ENCODE results near the gene GREB1.

Gene GREB1

DNA sequence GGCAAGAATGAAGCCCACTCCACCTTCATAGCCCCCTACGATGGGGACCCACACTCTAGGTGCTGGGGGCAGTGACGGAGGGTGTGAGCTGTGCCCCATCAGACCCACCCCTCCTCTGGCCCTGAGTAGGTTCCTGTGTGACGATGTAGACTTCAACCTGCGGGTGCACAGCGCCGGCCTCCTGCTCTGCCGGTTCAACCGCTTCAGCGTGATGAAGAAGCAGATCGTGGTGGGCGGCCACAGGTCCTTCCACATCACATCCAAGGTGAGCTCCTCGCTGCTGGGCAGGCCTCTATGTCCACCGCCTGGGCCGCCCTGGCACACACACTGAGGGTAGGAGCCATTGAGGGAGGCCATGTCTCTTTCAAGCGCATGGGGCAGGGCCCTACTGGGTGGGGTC, 101.3 kb downstream of the GREB1 start:
- Mint-ChIP-seq H3K36me3 (no peaks in the 10 kb centered on the region), H3K9me3 (no peaks in the 10 kb centered on the region), H3K4me1 (no peaks in the 10 kb centered on the region), H3K4me3 (no peak overlapping the region), H3K27me3 (no peaks in the 10 kb centered on the region), H3K27ac (no peak overlapping the region)

DNA sequence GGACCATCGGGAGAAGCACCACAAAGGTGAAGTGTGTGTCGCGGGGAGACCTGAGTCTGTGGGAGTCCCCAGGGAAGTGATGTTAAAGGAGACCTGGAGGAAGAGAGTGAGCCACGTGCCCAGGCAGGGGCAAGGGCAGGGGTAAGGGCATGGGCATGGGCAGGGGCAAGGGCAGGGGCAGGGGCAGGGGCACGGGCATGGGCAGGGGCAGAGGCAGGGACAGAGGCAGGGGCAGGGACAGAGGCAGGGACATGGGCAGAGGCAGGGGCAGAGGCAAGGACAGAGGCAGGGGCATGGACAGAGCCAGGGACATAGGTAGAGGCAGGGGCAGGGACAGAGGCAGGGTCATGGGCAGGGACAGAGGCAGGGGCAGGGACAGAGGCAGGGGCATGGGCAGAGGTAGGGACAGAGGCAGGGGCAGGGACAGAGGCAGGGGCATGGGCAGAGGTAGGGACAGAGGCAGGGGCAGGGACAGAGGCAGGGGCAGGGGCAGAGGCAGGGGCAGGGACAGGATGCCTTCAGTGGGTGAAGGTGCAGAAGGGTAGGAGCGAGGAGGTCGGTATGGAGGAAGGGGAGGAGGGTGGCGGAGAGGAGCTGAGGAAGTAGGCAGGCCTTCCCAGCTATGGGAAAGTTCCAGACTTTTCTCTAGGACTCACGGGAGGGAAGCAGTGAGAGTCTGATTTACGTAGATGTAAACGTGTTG, 102.9 kb downstream of the GREB1 start:
- no peaks in the 10 kb centered on the region for H3K9me3 Mint-ChIP-seq
- H3K36me3 Mint-ChIP-seq = no peaks in the 10 kb centered on the region
- H3K4me1 Mint-ChIP-seq = no peaks in the 10 kb centered on the region
- no peak overlapping the region for H3K27ac Mint-ChIP-seq
- no peak overlapping the region for H3K4me3 Mint-ChIP-seq
- H3K27me3 Mint-ChIP-seq = peaks cover 2% of the 10 kb centered on the region

DNA sequence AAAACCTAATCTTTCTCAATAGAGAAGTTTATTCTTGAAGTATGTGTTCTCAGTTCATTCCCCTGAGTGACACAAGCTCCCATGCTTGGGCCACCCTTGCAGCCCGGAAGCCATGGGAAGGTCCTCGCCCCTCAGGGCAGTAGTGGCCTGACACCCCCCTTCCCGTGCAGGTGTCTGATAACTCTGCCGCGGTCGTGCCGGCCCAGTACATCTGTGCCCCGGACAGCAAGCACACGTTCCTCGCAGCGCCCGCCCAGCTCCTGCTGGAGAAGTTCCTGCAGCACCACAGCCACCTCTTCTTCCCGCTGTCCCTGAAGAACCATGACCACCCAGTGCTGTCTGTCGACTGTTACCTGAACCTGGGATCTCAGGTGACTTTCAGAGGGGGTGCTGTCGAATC, 103.7 kb downstream of the GREB1 start:
- Mint-ChIP-seq H3K4me1 (no peaks in the 10 kb centered on the region), H3K9me3 (no peaks in the 10 kb centered on the region), H3K27me3 (peaks cover 2% of the 10 kb centered on the region), H3K36me3 (no peaks in the 10 kb centered on the region), H3K27ac (no peak overlapping the region), H3K4me3 (no peak overlapping the region)

DNA sequence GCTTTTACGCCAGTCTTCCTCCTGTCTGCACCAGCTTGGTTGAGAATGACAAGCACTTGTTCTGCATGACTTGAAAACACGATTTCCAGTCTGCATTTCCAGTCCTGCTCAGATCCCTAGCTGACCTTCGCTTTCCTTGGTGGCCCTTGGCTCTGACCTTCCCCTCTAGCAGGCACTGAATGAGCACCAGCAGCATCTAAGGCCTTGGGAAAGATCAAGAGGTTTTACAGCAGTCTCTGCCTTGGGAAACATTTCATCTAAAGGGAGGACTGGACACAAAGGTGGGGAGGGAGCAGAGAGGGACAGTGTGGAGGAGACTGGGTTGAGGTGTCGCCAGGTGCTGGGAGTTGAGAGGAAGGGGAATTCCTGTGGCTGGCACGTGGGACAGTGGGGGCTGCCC, 105.7 kb downstream of the GREB1 start:
- Mint-ChIP-seq H3K27ac (no peak overlapping the region), H3K4me1 (no peaks in the 10 kb centered on the region), H3K9me3 (no peaks in the 10 kb centered on the region), H3K4me3 (no peak overlapping the region), H3K36me3 (no peaks in the 10 kb centered on the region), H3K27me3 (peaks cover 4% of the 10 kb centered on the region)

DNA sequence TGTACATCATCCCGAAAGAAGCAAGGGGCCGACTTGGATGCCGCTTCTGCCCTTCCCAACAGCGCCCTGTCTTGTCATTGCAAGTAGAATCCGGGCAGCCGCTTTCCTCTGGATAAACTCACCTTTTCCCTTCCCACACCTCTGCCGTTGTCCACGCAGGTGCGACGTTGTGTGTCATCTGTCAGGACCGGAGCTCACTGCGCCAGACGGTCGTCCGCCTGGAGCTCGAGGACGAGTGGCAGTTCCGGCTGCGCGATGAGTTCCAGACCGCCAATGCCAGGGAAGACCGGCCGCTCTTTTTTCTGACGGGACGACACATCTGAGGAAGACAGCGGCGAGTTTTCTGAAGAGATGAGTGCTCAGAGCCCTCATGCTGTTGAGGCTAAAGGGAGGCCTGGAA, 106.3 kb downstream of the GREB1 start:
- Mint-ChIP-seq H3K4me1 (no peaks in the 10 kb centered on the region), H3K9me3 (no peaks in the 10 kb centered on the region), H3K4me3 (no peak overlapping the region), H3K27me3 (peaks cover 4% of the 10 kb centered on the region), H3K36me3 (no peaks in the 10 kb centered on the region), H3K27ac (no peak overlapping the region)

DNA sequence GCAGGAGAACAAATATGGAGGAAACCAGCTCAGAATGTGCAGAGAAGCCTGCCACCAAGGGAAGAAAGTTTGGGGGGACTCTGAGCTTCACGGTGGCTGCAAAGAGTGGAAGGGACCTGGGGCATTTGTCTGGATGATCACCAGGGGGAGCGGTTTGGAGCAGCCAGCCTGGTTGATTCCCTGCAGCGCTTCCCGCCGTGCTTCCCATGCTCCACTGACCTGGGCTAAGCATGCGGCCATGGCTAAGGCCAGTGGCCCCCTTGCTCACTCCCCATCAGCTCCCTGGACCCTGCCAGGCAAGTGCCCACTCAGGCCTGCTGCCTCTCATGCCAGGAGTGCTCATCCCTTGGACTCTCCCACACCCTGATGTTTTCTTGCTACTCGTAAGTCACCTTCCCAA, 109.1 kb downstream of the GREB1 start:
- Mint-ChIP-seq H3K9me3 (no peaks in the 10 kb centered on the region), H3K4me3 (no peak overlapping the region), H3K27me3 (peaks cover 4% of the 10 kb centered on the region), H3K27ac (no peak overlapping the region), H3K4me1 (no peaks in the 10 kb centered on the region), H3K36me3 (no peaks in the 10 kb centered on the region)

DNA sequence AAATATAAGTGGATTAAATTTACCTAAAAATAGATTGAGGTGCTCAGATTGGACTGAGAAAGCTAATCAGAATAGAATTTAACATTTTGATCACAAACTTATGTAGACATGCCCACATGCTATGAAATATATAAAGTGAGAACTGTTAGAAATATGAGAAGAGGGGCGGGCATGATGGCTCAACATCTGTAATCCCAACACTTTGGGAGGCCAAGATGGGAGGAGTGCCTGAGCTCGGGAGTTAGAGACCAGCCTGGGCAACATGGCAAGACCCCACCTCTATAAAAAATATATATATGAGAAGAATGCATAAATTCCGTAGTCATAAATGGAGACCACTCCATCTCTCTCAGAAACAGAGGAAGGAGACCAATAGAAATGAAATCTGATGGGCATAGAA, 110.4 kb downstream of the GREB1 start:
- no peaks in the 10 kb centered on the region for H3K9me3 Mint-ChIP-seq
- no peak overlapping the region for H3K4me3 Mint-ChIP-seq
- no peak overlapping the region for H3K27ac Mint-ChIP-seq
- peaks cover 4% of the 10 kb centered on the region for H3K27me3 Mint-ChIP-seq
- H3K4me1 Mint-ChIP-seq = no peaks in the 10 kb centered on the region
- H3K36me3 Mint-ChIP-seq = no peaks in the 10 kb centered on the region

DNA sequence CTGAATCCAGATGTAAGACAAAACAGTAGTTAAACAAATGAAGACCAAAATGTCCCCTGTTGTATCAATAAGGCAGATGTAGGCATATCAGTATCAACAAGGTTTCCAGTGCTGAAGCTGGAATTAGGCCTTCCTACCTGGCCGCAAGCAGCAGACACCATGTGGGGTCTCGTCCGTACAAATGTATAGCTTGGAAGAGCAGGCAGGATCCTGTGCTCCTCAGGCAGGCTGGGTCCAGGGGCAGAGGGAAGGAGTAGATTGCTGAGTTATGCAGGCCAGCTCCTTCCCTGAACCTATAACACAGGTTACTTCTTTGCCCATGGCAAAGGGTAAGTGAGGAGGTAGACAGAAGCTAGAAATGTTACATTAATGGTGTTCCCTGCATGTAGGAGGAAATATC, 112.7 kb downstream of the GREB1 start:
- Mint-ChIP-seq H3K4me3 (no peak overlapping the region), H3K36me3 (no peaks in the 10 kb centered on the region), H3K27me3 (peaks cover 5% of the 10 kb centered on the region), H3K9me3 (no peaks in the 10 kb centered on the region), H3K27ac (no peak overlapping the region), H3K4me1 (no peaks in the 10 kb centered on the region)

DNA sequence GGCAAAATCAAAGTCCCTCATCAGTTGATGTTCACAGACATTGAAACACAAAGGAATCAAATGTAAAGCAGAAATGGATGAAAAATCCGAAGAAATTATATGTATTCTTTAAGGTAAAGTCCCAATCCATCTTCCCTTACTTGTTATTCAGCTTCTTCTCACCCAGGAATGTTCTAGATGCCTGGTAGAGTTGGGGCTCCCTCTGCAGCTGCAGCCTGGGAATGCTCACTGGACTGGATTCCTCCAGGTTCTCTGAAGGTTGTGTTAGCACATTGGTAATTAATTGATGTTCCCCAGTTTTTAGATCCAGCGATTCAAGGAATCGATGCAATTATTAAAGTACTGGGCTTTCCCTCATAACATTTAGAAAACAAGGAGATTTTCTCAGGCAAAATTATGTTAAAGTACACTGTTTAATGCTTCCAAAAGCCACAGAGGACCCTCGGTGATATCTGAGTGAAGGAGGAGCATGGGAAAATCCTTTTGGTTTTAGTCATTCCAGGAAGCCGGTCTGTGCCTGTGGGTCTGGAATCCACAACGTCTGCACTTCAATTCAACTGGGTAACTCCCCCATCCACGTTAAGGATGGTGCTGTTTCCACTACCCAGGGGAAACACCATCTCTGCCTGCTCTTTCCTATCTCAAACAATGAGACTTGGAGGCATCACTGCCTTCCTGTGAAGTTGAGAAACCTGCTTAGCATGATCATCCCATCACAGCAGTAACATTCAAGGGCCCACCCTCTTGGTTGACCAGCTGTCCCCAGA, 114.2 kb downstream of the GREB1 start:
- no peaks in the 10 kb centered on the region for H3K4me1 Mint-ChIP-seq
- H3K36me3 Mint-ChIP-seq = no peaks in the 10 kb centered on the region
- H3K27me3 Mint-ChIP-seq = peaks cover 3% of the 10 kb centered on the region
- H3K9me3 Mint-ChIP-seq = no peaks in the 10 kb centered on the region
- no peak overlapping the region for H3K4me3 Mint-ChIP-seq
- no peak overlapping the region for H3K27ac Mint-ChIP-seq

DNA sequence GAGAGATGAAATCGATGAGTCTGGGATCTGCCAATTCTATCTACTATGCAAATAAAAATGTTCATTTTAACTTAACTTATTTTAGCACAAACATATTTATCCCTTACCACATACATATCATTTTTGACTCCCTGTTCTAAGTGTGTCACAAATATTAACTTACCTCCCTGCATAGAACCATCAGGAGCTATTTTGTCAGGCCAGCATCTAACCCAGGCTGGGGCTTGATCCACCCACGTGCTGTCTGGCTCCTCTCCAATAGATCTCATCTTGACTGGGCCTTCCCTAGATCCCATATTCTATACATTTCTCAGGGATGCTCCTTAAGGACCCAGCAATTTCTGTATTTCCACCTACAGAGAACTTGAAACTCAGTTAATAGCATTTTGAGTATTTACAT, 115.2 kb downstream of the GREB1 start:
- H3K9me3 Mint-ChIP-seq = no peaks in the 10 kb centered on the region
- H3K4me1 Mint-ChIP-seq = no peaks in the 10 kb centered on the region
- H3K27me3 Mint-ChIP-seq = peaks cover 3% of the 10 kb centered on the region
- no peak overlapping the region for H3K27ac Mint-ChIP-seq
- H3K4me3 Mint-ChIP-seq = no peak overlapping the region
- H3K36me3 Mint-ChIP-seq = no peaks in the 10 kb centered on the region

DNA sequence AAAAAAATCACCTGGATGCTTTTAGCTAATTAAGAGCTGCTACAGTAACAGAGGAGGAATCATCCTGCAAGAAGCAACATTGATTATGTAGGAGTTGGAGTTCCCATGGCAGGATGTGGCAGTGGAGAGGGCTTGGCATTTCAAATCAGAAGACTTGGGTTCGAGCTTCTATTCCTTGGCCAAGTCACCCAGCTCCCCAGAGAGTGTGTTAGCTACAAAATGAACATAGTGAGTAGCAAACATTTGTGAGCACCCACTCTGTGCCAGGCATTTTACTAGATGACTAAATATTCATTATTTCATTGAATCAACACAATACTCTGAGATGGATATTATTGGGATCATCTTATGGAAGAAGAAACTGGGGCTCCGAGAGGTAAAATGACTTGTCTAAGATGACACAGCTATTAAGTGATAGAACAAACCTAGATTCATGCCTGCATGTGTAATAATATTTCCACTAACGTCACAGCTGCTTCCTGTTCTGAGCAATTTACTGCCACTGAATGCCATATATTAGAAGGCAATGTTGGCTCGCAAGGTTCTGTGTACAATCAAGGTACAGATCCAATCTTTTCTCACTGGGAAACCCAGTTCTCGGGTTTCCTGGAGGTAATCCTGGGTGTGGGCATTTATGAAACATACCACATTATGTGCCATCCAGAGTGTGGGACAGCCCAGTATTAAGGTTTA, 118.2 kb downstream of the GREB1 start:
- Mint-ChIP-seq H3K27me3 (peaks cover 3% of the 10 kb centered on the region), H3K4me1 (no peaks in the 10 kb centered on the region), H3K9me3 (no peaks in the 10 kb centered on the region), H3K27ac (no peak overlapping the region), H3K4me3 (no peak overlapping the region), H3K36me3 (no peaks in the 10 kb centered on the region)

DNA sequence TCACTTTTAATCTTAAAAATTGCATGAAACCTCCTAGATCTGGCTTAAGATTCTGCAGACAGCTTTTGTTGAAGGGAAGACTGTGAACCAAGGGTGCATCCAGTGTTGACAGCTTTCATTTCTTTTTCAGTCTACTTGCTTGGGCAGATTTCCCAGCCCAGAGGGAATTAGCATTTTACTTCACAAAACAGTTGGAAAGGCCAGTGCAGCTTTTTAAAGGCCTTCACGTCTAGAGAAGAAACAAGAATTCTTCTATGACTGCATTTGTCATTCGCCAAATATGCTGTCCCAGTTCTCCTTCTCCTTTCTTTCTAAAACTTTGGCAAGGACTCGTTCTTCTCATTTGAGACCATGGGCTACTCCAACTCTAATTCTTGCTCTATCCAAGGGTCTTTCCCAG, 118.7 kb downstream of the GREB1 start:
- H3K27ac Mint-ChIP-seq = no peak overlapping the region
- H3K27me3 Mint-ChIP-seq = peaks cover 3% of the 10 kb centered on the region
- no peak overlapping the region for H3K4me3 Mint-ChIP-seq
- H3K9me3 Mint-ChIP-seq = no peaks in the 10 kb centered on the region
- H3K36me3 Mint-ChIP-seq = no peaks in the 10 kb centered on the region
- no peaks in the 10 kb centered on the region for H3K4me1 Mint-ChIP-seq

DNA sequence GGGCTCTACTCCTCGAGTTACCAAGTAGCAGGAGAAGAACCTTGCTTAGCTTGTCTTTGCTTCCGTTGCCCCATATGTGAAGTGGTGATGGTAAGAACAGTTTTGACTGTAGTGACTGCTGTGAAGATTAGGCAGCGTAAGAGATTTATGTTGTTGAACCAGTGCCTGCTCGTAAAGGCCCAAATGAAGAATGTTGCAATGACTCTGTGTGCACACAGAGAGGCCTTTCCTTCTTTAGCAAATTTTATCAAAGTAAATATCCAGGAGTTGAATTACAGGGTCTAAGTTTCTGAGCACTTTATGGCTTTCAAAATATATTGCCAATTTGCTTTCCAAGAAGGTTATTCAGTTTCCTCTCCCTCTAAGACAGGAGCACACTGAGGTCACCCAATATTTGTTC, 121.7 kb downstream of the GREB1 start:
- Mint-ChIP-seq H3K4me3 (no peak overlapping the region), H3K27me3 (peaks cover 4% of the 10 kb centered on the region), H3K4me1 (no peaks in the 10 kb centered on the region), H3K9me3 (no peaks in the 10 kb centered on the region), H3K36me3 (no peaks in the 10 kb centered on the region), H3K27ac (no peak overlapping the region)

DNA sequence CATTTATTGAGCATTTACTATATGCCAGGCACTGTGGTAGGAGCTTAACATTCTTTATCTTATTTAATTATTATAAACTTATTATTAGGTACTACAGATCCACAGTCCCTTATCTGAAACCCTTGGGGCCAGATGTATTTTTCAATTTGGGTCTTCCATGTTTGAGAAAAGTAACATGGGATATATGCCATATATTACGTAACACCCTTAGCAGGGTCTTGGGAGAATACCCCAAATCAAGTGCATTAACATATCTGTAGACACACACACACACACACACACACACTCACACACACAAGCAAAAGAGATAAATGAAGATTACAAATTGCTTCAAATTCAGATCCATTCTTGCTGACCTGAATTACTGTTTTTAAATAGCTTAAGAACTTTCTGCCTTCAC, 122.4 kb downstream of the GREB1 start:
- Mint-ChIP-seq H3K4me1 (no peaks in the 10 kb centered on the region), H3K36me3 (no peaks in the 10 kb centered on the region), H3K27me3 (peaks cover 3% of the 10 kb centered on the region), H3K4me3 (no peak overlapping the region), H3K27ac (no peak overlapping the region), H3K9me3 (no peaks in the 10 kb centered on the region)

DNA sequence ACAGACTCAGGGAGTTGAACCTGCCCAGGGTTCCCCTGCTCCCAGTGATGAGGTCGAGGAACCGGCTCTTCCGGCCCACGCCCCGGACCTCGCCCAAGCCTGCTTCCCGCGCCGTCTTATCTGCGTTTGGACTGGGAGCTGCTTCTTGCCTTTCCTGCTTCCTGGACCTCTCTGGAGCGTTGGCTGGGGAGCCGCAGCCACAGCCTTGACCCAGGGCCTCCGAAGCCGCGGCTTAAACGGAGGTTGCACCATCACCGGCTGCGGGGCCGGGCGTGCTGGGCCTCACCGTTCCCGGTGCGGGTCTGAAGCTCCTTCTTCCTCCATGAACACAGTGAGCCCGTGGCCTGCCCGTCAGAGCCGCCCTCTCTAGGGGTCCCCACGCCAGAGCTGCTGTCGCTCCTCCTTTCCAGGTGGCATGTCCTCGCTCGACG, 122.8 kb downstream of the GREB1 start:
- Mint-ChIP-seq H3K4me1 (no peaks in the 10 kb centered on the region), H3K9me3 (no peaks in the 10 kb centered on the region), H3K27ac (no peak overlapping the region), H3K4me3 (no peak overlapping the region), H3K27me3 (peaks cover 3% of the 10 kb centered on the region), H3K36me3 (no peaks in the 10 kb centered on the region)

DNA sequence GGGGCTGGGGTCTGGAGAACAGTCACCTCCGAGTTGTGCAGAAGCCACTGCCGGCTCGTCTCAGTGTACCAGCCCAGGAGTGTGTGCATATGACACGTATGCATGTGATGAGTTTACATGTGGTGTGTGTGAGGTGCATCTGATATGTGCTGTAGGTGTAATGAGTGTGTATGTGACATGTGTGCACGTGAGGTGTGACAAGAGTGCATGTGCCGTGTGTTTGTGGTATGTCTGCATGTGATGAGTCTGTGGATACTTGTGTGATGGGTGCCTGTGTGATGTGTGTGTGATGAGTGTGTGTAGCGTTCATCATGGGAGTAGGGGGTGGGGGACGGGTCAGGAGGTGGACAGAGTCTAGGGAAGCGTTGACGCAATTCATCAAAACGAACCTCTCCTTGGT, 123.3 kb downstream of the GREB1 start:
- Mint-ChIP-seq H3K27ac (no peak overlapping the region), H3K4me1 (no peaks in the 10 kb centered on the region), H3K9me3 (peaks cover 4% of the 10 kb centered on the region), H3K36me3 (no peaks in the 10 kb centered on the region), H3K4me3 (no peak overlapping the region), H3K27me3 (peaks cover 6% of the 10 kb centered on the region)
